HG03196 (cell line): Measurements from ENCODE around the gene ARID3C.
"Not testable (repeated sequence)": the region's sequence is repeated elsewhere in the genome, so short reads cannot be mapped to it uniquely, and the experiment has no call there.

Experiments
- ATAC-seq: cut with Tn5 transposase; IDR thresholded peaks from one replicate; pipeline ENCODE4 v1.9.1; 2021; ENCODE audit not compliant: unreplicated experiment

Gene ARID3C

GRCh38 chr9:34652602-34653000, 23.7 kb upstream of the ARID3C start:
- no peak for ATAC-seq

DNA sequence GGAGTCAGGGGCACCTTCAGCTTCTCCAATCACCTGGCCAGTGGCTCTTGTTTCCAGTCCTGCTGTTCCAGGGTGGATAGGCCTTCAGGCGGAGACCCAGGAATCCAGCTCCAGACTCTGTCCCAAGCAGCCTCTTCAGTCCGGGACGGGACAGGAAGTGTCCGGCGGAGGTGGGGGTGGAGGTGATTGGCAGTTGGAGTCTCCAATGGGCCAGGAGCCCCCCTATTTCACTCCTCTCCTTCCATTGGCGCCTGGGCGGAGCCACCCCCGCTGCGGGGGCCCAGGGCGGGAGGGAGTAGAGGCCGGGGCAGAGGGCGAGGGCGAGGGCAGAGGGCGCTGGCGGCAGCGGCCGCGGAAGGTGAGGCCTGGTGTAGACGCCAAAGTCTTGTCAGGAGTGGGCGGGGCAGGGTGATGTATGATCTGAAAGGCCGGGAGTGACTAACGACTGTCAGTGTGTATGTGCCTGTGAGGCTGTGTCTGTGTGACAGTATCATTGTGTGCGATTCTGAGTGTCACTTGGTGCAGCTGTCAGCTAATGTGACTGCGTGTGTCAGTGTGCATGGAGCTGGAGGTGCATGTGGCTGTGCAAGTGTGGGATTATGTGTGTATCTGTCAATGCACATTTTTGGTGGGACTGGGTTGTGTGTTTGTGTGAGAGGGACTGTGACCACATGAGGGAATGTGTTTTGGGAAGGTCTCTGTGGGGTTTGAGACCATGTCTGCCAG, 23.2 kb upstream of the ARID3C start, which contains the start of gene IL11RA:
TSS of gene IL11RA (plus strand) at position 310 of the 726 bp plus-strand sequence. CDS start 3,033 bp downstream, outside the sequence.
- no peak for ATAC-seq

DNA sequence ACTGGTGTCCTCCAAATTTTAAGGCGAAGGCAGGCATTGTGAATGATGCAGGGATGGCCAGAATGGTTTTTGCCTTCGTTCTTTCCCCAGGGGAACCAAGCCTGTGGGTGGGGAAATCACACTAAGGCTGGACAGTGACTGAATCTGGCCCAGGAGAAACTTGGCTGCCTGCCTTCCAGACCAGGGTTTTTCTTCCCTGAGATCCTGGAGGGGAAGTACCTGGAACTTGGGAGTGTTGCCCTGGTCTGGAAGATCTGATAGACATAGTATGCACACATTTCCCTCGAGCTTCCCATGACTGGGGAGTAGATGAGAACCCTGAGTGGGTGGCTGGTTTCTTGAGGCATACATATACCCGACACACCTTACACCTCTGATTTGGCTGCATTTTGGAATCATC, 22.5 kb upstream of the ARID3C start:
- ATAC-seq, result no peak

DNA sequence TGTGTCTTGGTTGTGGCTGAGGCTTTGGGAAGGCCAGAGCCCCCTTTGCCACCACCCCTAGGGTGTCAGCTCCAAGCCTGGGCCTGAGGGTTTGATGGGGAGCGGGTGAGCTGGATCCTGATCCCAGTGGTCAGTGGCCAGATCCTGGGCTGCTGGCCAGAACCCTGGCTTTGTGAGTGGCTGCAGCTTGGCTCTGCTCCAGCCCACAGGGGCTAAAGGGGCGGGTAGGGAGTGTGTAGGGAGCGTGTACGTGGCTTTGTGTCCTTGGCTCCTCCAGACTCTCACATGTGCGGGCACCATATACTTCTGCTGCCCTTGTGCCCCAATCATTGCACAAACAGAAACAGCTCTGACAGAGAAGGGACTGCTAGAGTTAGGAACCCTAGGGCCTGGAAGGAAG, 21.9 kb upstream of the ARID3C start:
- ATAC-seq, result no peak

DNA sequence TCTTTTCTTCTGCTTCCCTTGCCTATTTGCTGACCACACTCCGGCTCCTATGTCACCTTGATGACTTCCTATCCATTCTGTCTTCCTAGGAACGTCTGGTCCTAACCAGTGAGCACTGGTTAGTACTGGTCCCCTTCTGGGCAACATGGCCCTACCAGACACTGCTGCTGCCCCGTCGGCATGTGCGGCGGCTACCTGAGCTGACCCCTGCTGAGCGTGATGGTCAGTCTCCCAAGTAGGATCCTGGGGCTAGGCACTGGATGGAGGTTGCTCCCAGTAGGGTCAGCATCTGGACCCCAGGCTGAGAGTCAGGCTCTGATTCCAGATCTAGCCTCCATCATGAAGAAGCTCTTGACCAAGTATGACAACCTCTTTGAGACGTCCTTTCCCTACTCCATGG, 19.8 kb upstream of the ARID3C start:
- no peak for ATAC-seq

DNA sequence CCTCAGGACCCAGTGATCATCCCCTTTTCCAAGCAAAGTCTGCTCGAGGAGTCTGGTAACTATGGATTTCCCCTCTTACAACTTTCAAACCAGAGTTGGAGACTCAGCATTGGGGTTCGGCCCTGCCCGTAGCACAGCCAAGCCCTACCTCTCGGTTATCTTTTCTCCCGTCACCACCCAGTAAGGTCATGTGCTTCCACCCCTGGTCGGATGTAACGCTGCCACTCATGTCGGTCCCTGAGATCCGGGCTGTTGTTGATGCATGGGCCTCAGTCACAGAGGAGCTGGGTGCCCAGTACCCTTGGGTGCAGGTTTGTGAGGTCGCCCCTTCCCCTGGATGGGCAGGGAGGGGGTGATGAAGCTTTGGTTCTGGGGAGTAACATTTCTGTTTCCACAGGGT, 18.8 kb upstream of the ARID3C start:
- no peak for ATAC-seq

DNA sequence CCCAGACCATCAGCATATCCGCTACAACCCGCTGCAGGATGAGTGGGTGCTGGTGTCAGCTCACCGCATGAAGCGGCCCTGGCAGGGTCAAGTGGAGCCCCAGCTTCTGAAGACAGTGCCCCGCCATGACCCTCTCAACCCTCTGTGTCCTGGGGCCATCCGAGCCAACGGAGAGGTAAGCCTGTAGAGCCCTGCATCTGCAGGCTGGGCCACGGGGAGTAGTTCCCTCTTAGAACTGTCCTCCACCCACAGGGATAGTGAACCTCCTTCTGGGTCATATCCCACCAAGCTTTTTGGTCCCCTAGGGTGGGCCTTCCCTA, 18.2 kb upstream of the ARID3C start:
- no peak for ATAC-seq

- peak; percentile 82 for ATAC-seq
Measured at GRCh38 chr9:34646211-34647083, 17.6 kb upstream of the ARID3C start, which contains the start of gene GALT. GALT (plus strand) TSS chr9:34646675; CDS start chr9:34646705, 30 bp downstream.

DNA sequence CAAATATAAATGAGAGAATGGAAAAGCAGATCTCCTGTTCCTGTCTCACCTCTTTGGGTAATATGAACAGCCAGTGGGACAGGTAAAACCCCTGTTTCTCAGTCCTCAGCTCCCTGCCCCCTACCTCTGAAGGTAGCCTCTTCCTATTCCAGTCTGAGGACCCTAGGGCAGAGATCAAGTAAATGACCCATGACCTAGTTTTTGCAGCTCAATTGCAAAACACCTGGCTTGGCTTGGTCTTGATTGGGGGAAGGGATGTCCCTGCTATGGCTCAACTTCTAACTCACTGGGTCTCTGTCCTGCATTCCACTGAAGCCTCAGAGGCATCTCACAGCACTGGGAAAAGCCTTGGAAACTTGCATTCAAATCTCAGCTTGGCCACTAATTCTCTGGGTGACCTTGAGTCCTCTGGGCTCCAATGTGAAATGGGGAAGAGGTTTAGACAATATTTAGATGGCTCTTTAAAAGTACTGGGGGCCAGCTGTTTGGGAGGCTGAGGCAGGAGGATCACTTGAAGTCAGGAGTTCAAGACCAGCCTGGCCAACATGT, 16.0 kb upstream of the ARID3C start:
- ATAC-seq, result no peak

- no peak for ATAC-seq
Measured at GRCh38 chr9:34642679-34643078, 13.8 kb upstream of the ARID3C start.

DNA sequence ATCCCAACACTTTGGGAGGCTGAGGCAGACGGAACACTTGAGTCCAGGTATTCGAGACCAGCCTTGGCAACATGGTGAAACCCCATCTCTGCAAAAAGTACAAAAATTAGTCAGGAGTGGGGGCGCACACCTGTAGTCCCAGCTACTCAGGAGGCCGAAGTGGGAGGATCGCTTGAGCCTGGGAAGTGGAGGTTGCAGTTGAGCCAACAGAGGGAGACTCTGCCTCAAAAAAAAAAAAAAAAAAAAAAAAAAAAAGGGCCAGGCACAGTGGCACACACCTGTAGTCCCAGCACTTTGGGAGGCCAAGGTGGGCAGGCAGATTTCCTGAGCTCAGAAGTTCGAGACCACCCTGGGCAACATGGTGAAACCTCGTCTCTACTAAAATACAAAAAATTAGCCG, 10.5 kb upstream of the ARID3C start:
- ATAC-seq, result not testable (repeated sequence)

- ATAC-seq, result no peak
Measured at GRCh38 chr9:34638138-34638445, 9.2 kb upstream of the ARID3C start.

GRCh38 chr9:34637356-34638137, 8.7 kb upstream of the ARID3C start, which contains the start of gene SIGMAR1:
SIGMAR1 (minus strand) TSS chr9:34637787; CDS start chr9:34637697, 90 bp downstream.
- peak; percentile 83 for ATAC-seq

DNA sequence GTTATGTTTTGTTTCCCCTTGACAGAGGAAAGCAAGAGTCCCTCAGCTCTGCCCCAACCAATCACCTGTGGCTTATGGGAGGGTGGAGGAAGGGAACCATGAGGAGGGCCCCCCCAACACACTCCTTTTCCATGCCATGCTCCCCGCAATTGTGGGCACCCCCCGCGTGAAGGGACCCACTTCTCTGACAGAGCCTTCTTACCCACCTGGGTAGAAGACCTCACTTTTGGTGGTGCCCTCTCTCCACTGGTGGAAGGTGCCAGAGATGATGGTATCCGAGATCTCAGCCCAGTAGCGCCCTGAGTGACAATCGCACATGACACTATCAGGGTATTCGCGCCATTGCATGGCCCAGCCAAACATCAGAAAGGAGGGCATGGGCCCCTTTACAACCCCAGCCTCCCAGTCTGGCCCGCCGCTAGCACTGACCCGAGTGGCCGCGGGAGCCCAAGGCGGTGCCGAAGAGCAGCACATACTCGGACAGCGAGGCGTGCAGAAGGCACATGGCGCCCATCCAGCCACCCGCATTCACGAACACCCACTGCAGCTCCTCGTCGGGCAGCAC, 8.0 kb upstream of the ARID3C start:
- peak; percentile 7 for ATAC-seq

- no peak for ATAC-seq
Measured at GRCh38 chr9:34635556-34635955, 6.7 kb upstream of the ARID3C start.

DNA sequence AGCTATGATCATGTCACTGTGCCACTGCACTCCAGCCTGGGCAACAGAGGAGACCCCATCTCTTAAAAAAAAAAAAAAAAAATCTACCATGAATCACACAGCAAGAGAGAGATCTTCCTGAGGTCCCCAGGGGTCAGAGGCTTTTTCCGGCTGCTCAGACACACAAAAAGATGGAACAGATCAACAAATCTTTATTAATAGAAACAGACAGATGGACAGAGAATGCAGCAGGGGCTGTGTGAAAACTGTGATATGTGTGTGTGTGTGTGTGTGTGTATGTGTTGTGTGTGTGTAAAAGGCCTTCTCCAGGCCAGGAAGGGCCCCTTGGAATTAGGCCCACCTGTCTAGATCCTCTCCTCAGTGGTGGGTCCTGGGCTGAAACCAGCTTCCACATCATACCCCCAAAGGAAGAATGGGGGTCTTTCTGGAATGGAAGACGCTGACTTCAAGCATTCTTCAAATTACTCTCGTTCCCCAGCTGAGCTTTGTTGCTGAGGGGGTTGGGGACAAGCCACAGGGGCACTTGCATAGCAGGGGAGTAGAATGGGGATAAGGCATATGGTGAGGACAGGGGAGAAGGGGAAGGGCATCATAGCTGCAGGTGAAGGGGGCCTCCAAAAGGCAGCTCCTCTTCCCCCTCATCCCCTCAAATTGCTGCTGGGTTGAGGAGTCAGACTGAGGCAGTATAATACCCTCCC, 5.8 kb upstream of the ARID3C start:
- no peak for ATAC-seq

- peak; percentile 32 for ATAC-seq
Measured at GRCh38 chr9:34633851-34634550, 5.1 kb upstream of the ARID3C start.

DNA sequence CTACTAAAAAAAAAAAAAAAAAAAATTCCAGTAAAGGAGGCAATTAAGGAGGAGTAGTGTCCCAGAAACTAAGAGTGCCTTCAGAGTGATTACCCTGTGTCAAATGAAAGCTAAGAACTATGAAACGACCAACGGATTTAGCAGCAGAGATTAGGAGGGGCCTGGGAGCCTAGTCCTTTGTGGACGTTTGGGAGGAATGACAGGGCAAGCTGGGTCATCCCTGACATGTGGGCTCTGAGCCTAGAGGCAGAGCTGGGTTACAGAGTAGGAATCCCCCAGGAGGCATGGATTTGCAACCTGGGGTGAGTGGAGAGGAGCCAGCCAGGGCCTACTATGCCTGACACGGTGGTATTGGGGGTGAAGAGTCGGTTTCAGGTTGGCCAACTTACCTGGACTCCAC, 4.3 kb upstream of the ARID3C start:
- ATAC-seq, result no peak

- ATAC-seq, result no peak
Measured at GRCh38 chr9:34630402-34631154, 1.7 kb upstream of the ARID3C start.
